ENCODE measurements around the gene FRMD4A.
"Not testable (repeated sequence)": the region's sequence is repeated elsewhere in the genome, so short reads cannot be mapped to it uniquely, and the experiment has no call there.

Gene FRMD4A

GRCh38 chr10:13731799-13732198 lies 598.9 kb downstream of the FRMD4A start:
- no peak for DNase-seq

GRCh38 chr10:13730956-13731355 lies 599.8 kb downstream of the FRMD4A start:
- DNase-seq: no peak

DNA sequence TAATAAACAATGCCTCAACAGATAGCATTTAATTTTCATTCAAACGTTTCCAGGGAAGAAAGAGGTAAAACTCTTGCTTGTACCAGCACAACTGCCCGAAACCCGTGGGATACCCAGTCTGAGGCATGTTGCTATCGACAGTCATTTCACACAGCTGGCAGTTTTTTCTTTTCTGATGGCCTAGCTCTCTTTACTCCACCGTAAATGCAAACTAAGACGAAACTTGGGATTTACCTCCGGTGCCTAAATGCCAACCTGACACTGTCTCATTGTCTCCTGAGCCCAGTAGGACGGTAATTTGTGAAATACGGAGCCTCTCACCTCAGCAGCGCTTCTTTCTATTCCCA lies 600.4 kb downstream of the FRMD4A start:
- DNase-seq: no peak

DNA sequence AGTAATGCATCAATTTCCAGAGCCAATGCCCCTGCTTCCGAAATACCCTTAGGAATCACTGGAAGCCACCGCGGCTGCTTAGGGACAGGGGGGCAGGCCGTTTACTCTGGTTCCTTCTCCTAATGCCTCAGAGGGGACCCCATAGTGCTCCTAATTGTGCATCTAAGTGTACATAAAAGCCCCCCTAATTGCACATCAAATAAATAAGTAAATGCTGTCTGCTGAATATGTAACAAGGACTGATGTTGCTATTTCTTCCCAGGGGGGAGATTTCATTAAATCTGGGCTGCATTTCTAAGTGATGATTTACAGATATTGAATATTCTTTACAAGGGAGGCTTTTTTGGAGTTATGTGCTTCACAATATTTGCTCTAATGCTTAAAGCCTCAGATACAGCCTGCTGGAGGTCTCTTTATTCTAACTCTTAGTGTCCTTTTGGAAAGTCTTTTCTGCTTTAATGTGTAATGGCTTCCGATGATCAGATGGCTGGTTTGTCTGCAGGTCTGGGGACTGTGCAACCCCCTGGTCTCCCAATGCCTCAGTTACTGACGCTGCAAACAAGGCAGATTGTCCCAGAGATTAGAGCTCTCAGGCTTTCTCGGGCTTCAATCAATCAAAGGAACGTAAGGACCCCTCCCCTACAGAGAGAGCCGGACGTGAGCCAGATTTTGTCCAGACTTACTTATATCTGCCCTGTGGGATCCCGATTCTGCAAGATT lies 601.0 kb downstream of the FRMD4A start:
- no peak for DNase-seq

GRCh38 chr10:13728898-13729535 lies 601.7 kb downstream of the FRMD4A start:
- no peak for DNase-seq

DNA sequence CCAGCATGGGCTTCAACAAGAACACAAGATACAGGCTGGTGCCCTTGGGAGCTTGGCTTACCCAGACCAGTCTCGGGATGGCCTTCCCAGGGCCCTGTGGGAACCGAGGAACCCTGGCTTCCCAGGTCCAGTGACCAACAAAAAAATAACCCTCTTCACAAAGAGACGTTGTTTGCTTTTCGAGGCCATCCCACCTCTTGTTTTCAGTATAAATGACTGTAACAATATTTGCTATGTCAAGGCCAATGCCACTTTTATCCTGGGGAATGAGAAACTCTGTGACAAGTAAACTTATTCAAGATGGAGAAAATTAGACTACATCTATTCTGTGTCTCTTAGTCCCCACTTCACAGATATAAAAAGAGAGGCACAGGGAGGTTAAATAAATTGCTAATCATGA lies 605.1 kb downstream of the FRMD4A start:
- no peak for DNase-seq

DNA sequence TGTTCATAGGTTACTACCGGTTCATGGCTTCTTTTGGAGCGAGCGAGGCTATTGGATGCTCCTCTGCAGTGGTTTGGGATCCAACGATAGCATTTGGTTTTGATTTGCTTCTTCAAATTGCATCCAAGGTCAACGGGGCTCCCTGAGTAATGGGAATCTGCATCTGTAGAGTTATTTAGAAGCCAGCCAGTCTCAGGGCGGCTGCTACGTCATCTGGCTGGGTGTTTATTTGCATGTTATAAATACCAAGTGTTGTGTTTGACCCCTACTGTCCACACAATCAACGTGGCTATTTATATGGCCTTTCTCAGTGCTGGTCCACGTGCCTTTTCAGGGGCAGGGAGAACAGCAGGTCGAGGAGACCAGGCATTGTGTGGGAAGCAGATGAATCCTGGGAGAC lies 606.2 kb downstream of the FRMD4A start:
- no peak for DNase-seq

DNA sequence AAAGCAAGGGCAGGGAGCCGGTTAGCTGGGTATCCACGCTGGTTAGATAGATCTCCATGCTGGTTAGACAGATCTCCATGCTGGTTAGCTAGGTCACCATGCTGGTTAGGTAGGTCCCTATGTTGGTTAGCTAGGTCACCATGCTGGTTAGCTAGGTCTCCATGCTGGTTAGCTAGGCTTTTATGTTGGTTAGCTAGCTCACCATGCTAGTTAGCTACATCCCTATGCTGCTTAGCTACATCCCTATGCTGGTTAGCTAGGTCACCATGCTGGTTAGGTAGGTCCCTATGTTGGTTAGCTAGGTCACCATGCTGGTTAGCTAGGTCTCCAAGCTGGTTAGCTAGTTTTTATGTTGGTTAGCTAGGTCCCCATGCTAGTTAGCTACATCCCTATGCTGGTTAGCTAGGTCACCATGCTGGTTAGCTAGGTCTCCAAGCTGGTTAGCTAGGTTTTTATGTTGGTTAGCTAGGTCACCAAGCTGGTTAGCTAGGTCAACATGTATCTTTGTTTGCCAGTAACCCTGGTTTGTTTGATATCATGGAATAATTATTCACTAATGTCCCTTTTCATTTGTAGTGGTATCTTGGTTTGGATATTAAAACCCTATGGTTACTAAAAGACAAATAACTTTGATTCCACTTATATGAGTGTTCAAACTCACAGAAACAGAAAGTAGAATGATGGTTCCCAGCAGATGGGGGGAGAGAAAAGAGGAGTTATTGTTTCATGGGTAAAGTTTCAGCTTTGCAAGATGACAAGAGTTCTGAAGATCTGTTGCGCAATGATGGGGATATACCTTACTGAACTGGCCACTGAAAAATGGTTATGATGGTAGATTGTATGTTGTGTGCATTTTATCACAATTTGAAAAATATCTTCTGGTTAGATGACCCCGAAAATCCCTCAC lies 607.7 kb downstream of the FRMD4A start:
- no peak for DNase-seq

- DNase-seq: no peak
These were observed 609.2 kb downstream of the FRMD4A start for GRCh38 chr10:13721486-13721885.

GRCh38 chr10:13720699-13721098 lies 610.0 kb downstream of the FRMD4A start:
- DNase-seq: no peak

DNA sequence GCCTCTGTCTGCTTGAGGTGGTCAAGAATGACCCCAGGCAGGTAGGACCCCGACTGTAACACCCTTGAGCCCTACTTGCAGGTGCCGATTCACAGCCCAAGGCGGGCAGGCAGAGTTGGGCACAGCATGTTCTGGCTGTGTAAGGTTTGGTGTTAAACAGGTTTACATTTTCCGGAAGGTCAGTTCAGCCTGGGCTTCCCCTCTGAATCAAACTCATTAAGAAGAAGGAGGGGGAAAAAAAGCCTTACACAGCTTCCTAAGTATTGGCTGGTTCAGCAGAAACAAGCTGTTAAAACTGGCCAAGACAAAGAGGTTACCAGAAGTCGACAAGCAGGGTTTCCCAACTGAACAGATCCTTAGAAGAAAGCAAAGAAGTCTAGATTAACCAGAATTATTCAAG lies 611.3 kb downstream of the FRMD4A start:
- DNase-seq: no peak

DNA sequence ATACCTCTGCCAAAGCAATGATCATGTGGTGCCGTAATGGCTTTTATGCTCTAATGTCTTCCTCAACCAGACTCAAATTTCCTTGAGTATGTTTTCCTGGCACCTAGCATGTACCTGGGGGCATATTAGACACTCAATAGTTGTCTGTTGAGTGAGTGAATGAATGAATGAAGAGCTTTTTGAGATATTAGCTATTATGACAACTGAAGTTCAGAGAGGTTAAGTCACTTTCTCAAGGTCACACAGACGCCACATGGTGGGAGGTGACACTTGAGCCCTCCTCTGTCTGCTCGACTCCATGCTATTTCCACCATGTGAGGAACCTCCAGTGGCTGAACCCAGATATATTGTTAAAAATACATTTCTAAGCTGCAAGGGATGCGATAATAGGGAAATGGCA lies 611.9 kb downstream of the FRMD4A start:
- DNase-seq: no peak

DNA sequence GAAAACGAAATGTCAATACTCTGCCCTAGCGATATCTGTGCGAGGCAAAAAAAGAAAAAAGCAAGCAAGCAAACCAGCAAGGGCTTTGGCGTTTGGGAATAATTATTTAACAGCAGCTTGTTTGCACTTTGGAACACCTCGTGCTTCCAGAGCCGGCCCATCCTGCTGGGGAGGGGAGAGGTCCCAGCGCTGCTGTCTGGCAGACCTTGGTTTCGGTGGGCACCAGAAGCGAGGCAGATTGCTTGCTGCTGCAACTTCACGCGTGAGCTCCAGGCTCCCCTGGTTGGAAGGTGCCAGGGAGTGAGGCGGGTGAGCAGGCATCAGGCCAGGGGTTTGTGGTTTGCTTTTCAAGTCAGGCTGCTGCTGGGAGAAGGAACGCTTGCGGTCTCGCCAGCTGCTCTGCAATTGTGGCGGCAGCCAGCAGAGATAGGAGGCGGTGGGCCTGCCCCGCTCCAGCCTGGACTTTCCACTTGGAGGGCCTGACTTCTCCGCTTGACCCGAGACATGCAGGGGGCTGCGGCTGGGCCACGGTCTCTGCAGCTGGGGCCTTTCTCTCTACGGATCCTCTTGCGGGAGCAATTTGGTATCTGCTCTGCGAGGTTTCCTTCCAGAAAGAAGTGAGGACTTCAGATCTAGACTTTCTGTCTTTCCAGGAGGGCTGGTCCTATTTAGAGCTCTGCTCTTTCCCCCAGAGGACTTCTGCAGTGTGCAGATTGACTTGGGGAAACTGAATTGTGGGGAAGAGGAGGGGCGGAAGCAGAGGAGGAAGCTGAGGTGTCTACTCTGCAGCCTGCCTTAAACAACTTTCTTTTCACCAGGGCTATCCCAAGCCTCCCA lies 612.6 kb downstream of the FRMD4A start:
- DNase-seq: peak; percentile 17

GRCh38 chr10:13717571-13717935 lies 613.2 kb downstream of the FRMD4A start:
- DNase-seq: no peak

GRCh38 chr10:13716081-13717071 lies 614.3 kb downstream of the FRMD4A start:
- no peak for DNase-seq

- DNase-seq: not testable (repeated sequence)
These were observed 615.1 kb downstream of the FRMD4A start for GRCh38 chr10:13715596-13715995.

DNA sequence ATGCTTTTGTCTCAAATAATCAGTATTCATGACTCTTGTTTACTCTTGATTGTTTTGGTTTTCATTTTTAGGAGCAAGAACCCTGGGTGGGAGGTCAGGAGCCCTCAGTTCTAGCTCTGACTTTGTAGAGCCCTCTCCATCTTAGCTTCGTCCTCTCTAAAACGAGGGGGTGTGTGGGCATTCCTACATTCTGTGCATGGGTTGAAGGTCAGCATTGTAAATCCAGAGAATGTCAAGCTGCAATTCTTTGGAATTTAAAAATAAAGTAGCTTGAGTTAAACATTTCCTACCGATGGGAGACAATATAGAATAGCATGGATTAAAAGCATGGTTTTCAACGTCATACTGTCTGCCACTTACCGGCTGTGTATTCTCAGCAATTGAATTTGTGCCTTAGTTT lies 615.6 kb downstream of the FRMD4A start:
- no peak for DNase-seq

GRCh38 chr10:13712837-13713581 lies 617.7 kb downstream of the FRMD4A start:
- DNase-seq: peak in 1 of 2 experiments; percentile 35

DNA sequence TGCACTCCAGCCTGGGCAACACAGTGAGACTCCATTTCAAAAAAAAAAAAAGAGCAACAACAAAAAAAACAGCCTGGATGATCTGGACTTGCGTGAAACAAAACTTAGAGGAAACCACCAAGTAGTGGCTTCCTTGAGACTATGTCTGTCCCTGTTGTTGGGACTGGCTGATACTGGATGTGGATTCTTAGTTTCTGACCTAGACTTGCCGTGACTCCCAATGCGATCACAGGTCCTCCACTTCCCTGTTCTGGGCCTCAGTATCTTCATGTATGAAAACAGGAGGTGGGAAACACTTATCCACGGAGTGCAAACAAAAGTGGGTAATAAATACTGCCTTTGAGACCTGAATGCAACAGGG lies 618.3 kb downstream of the FRMD4A start:
- no peak for DNase-seq

GRCh38 chr10:13711291-13711690 lies 619.4 kb downstream of the FRMD4A start:
- DNase-seq: no peak
